K562 (cell line): ENCODE data around the gene DHTKD1. TPM values are rescaled to one million over a fixed set of nuclear protein-coding genes. Genes with fewer than 3 reads are reported as not detected.

ENCODE experiments used
- ATAC-seq: fragments of 200-7000 bp; cut with Tn5 transposase; 3 replicates; pipeline ENCODE4 v1.9.1; 2020; ENCODE audit warnings: moderate library complexity
- BruUV-seq: library from RNA; stranded (reverse); fragments of 400-500 nt; replicated peaks from 2 replicates; lab custom pipeline; 2021; lab: Mats Ljungman, UMichigan
- CTCF ChIA-PET: fragments of 300-600 bp; formaldehyde crosslinking; extraction: SDS; loops from one replicate; lab custom pipeline; 2021; ENCODE audit warnings: low intra/inter-chr PET ratio; lab: Yijun Ruan, JAX
- POLR2A ChIA-PET: fragments of 300-600, 350-650 bp; sonication (Branson Sonifier 250); formaldehyde crosslinking; extraction: SDS; loops from one replicate; lab custom pipeline; 2021; ENCODE audit warnings: antibody characterized with exemption, inconsistent platforms; lab: Yijun Ruan, JAX
- DNase-seq, 4 experiments: peaks; one replicate each; pipeline versions ENCODE4 v3.0.0 to v3.0.0-alpha.2; 2011 to 2018; ENCODE audit warnings: low spot score in 3 of 4, mixed read lengths in 3 of 4; ENCODE audit errors: extremely low read depth in 1 of 4
- FAIRE-seq: peaks from 2 replicates; lab custom pipeline; 2011; peaks lifted over from hg19 to GRCh38; lab: Jason Lieb, UNC
- H2AFZ ChIP-seq: 2 replicates; pipeline ENCODE4 v1.6.0; 2011; ENCODE audit warnings: low read depth, low read length, control low read depth, inconsistent platforms
- H3K27ac ChIP-seq: fragments of 200-600 bp; 3 replicates; pipeline ENCODE4 v1.8.0; 2011; ENCODE audit warnings: low read depth, mild to moderate bottlenecking, control low read depth, inconsistent platforms, low read length, moderate library complexity, mixed read lengths; ENCODE audit errors: extremely low read depth
- H3K27me3 ChIP-seq, 2 experiments: fragments of 300-600 bp in 1 of 2; 2 replicates in 1 of 2; 3 replicates in 1 of 2; pipeline versions ENCODE4 v1.6.0 to v1.8.0; 2011; ENCODE audit warnings: inconsistent platforms in 2 of 2, low read length in 2 of 2, mild to moderate bottlenecking in 1 of 2, mixed read lengths in 1 of 2, moderate library complexity in 1 of 2; ENCODE audit not compliant: control insufficient read depth in 2 of 2, insufficient read depth in 2 of 2
- H3K36me3 ChIP-seq: fragments of 300-600 bp; 3 replicates; pipeline ENCODE4 v1.8.0; 2011; ENCODE audit warnings: mild to moderate bottlenecking, low read length, inconsistent platforms; ENCODE audit not compliant: control insufficient read depth, insufficient read depth
- H3K4me1 ChIP-seq, 2 experiments: fragments of 200-600 bp in 1 of 2; replicated peaks in 1 of 2; 2 replicates in 1 of 2; 3 replicates in 1 of 2; pipeline versions ENCODE4 v1.5.1 to v1.8.0; 2011; ENCODE audit warnings: inconsistent platforms in 2 of 2, low read length in 2 of 2, mild to moderate bottlenecking in 1 of 2, mixed read lengths in 1 of 2, moderate library complexity in 1 of 2; ENCODE audit not compliant: control insufficient read depth in 2 of 2, insufficient read depth in 2 of 2
- H3K4me2 ChIP-seq: 2 replicates; pipeline ENCODE4 v1.6.1; 2011; ENCODE audit warnings: low read length, control low read depth, inconsistent platforms, mixed read lengths; ENCODE audit not compliant: insufficient read depth
- H3K4me3 ChIP-seq: fragments of 200-600 bp; sonication (generic), shearing (Covaris generic); 2 replicates; pipeline ENCODE4 v1.5.1; 2016; ENCODE audit warnings: control low read depth, inconsistent platforms
- H3K79me2 ChIP-seq: fragments of 200-600 bp; 3 replicates; pipeline ENCODE4 v1.8.0; 2011; ENCODE audit warnings: low read length, inconsistent platforms; ENCODE audit not compliant: control insufficient read depth, insufficient read depth
- H3K9ac ChIP-seq, 2 experiments: 2 replicates each; pipeline versions ENCODE4 v1.6.0 to v1.6.1; 2011; ENCODE audit warnings: low read depth in 2 of 2, low read length in 2 of 2, control low read depth in 1 of 2, inconsistent platforms in 1 of 2, mild to moderate bottlenecking in 1 of 2, mixed read lengths in 1 of 2; ENCODE audit not compliant: insufficient read depth in 1 of 2
- H3K9me1 ChIP-seq: one replicate; pipeline ENCODE4 v1.6.0; 2011; ENCODE audit warnings: inconsistent platforms, mild to moderate bottlenecking, low read length, moderate library complexity; ENCODE audit not compliant: control insufficient read depth, insufficient read depth
- H3K9me3 ChIP-seq: replicated peaks from 2 replicates; pipeline ENCODE4 v1.5.1; 2011; ENCODE audit warnings: low read depth, low read length, inconsistent platforms; ENCODE audit not compliant: control insufficient read depth, insufficient read depth
- H4K20me1 ChIP-seq: replicated peaks from 2 replicates; pipeline ENCODE4 v1.6.1; 2011; ENCODE audit warnings: low read length, inconsistent platforms, mixed read lengths; ENCODE audit not compliant: control insufficient read depth, insufficient read depth
- CBX5 ChIP-seq: IDR thresholded peaks from 2 replicates; pipeline ENCODE4 v1.6.1; 2014; ENCODE audit warnings: low read depth, borderline replicate concordance
- CEBPG ChIP-seq, 3 experiments: fragments of 200-800 bp in 1 of 3; sonication (Bioruptor generic) in 1 of 3; sonication (generic) in 1 of 3; formaldehyde crosslinking in 1 of 3; IDR thresholded peaks in 2 of 3; conservative IDR thresholded peaks in 1 of 3; 2 replicates each; pipeline versions ENCODE4 v1.6.1 to v1.8.0; 2016 to 2022; ENCODE audit warnings: missing compliant biosample characterization in 2 of 3, missing genetic modification characterization in 2 of 3, mild to moderate bottlenecking in 1 of 3, missing genetic modification reagents in 1 of 3
- CREB3 ChIP-seq: fragments of 450-650 bp; conservative IDR thresholded peaks from 2 replicates; pipeline ENCODE4 v1.6.1; 2016; ENCODE audit warnings: missing genetic modification characterization, low read depth, mild to moderate bottlenecking, missing compliant biosample characterization, moderate library complexity
- KAT7 ChIP-seq: sonication (generic); formaldehyde crosslinking; IDR thresholded peaks from 2 replicates; pipeline ENCODE4 v1.8.0; 2022; ENCODE audit warnings: missing genetic modification reagents, mild to moderate bottlenecking, borderline replicate concordance
- MCM7 ChIP-seq, 2 experiments: fragments of 450-650 bp; IDR thresholded peaks; 2 replicates each; pipeline ENCODE4 v1.6.1; 2016 to 2018
- NR3C1 ChIP-seq: sonication (generic); formaldehyde crosslinking; IDR thresholded peaks from 2 replicates; pipeline ENCODE4 v1.8.1; 2022; ENCODE audit warnings: missing genetic modification reagents
- PCBP1 ChIP-seq: fragments of 200-400 bp; formaldehyde crosslinking; IDR thresholded peaks from 2 replicates; pipeline ENCODE4 v1.6.1; 2018; ENCODE audit warnings: mild to moderate bottlenecking, low read depth, low read length; ENCODE audit not compliant: poor library complexity, severe bottlenecking
- RBBP5 ChIP-seq: fragments of 200-600 bp; sonication (generic); IDR thresholded peaks from 2 replicates; pipeline ENCODE4 v1.6.1; 2012; ENCODE audit warnings: borderline replicate concordance, mild to moderate bottlenecking, low read length, control low read depth, inconsistent platforms; ENCODE audit not compliant: insufficient read depth, poor library complexity, severe bottlenecking
- ZNF609 ChIP-seq: sonication (generic); formaldehyde crosslinking; IDR thresholded peaks from 2 replicates; pipeline ENCODE4 v1.8.1; 2023; ENCODE audit warnings: missing genetic modification reagents, mild to moderate bottlenecking, borderline replicate concordance
- WGBS: fragments of 100-300 bp; shearing (Covaris generic); methylation state at CpG from one replicate; pipeline ENCODE4 v1.1.6; 2016; ENCODE audit warnings: low coverage, mixed read lengths; ENCODE audit not compliant: insufficient coverage; ENCODE audit errors: missing lambda C conversion rate; 5-methylcytosine and 5-hydroxymethylcytosine counted together
- in situ Hi-C: fragments of 300-500 bp; cut with MboI; formaldehyde crosslinking; loops from 4 replicates; pipeline ENCODE4 v1.15.0; 2018; ENCODE audit warnings: inconsistent platforms, mixed read lengths
- intact Hi-C: fragments of 100-400 bp; cut with micrococcal nuclease; formaldehyde crosslinking; loops from 2 replicates; pipeline ENCODE4 v1.14.2; 2022
- polyA plus RNA-seq, 8 experiments: library from polyadenylated mRNA; depleted of rRNA in 4 of 8; stranded (reverse) in 5 of 8; unstranded in 3 of 8; fragments of >200 nt; fragmentation: Nextera tagmentation in 2 of 8; fragmentation: Illumina TruSeq in 1 of 8; extraction: Ambion mirVana in 2 of 8; extraction: Trizol in 1 of 8; gene quantifications; 2 replicates each; pipeline versions ENCODE4 v1.2.1 to v1.2.3, GENCODE V29; 2011 to 2014; ENCODE audit warnings: inconsistent platforms in 1 of 8, missing spikeins in 1 of 8
- total RNA-seq, 7 experiments: library from RNA; depleted of rRNA in 6 of 7; stranded (reverse); fragments of >200 nt in 6 of 7; fragmentation: Illumina TruSeq in 2 of 7; extraction: Trizol in 2 of 7; gene quantifications; 2 replicates each; pipeline versions ENCODE4 v1.2.1 to v1.2.3, GENCODE V29; 2011 to 2021; ENCODE audit warnings: low replicate concordance in 1 of 7
- TF ChIP-seq, protein P1 (sequence below): fragments of 450-650 bp; formaldehyde crosslinking; IDR thresholded peaks from 2 replicates; pipeline ENCODE4 v1.4.0; 2020; ENCODE audit warnings: mild to moderate bottlenecking, moderate library complexity

Gene DHTKD1
- total and polyA plus RNA-seq, 9 of the 15 experiments (the other 6 are each of a cell fraction or from before 2014, with no cell fraction given) = 3.1 to 19.7 (median 6.8) TPM

DNA sequence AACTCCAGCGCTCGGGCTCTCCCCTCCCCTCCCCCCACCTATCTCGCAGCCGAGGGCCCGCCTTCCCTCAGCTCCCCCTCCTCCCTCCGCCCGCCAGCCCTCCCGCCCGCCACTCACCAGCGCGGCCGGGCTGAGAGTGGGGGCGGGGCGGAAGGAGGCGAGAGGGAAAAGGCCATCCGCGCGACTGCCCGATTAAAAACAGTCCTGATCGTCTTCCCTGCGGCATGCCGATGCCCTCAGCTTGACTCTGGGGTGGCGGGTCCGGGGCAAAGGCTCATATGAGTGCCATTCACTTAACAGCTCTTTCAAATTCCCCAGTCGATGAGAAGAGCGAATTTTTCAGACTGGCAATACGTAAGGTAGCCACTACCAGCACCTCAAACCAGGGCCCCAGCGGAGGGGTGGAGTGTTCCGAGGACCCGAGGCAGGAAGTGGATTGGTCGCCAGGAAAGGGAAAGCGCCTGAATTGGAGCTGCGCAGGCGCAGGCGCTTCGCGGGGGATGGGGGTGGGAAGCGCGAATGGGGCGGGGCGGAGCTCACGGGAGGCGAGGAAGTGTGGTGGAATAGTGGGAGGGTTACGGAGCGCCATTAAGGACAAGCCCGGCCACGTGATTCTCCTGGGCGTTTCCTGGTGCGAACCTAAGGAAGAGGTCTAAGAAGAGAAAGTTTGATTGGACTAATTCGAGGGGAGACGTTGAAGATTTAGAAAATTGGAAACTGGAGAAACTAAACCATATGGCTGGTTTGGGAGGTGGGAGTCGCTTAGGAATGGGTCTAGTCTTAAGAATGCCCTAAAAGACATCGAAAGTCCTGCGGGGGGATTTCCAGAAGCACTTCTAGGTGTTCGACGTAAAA is 25.7 kb upstream of the DHTKD1 start, which contains the start of gene UPF2:
TSS of gene UPF2 (minus strand) at position 13 of the 855 bp plus-strand sequence. CDS start 7,386 bp downstream, outside the sequence.
- H3K27ac ChIP-seq = peak within 1 kb of the TSS; percentile 100
- POLR2A ChIA-PET = interaction anchor here (0.6 to 3.5 kb wide), 11 partner anchors 10 to 1256 kb away, joined by 3 to 20 read pairs (median 5); no protein-coding TSS in a partner anchor
- peak within 1 kb of the TSS; percentile 99 for H2AFZ ChIP-seq
- H3K4me1 ChIP-seq = peaks cover 5 to 11% of the 10 kb centered on the region in 2 experiments; a peak in 4 of 5 replicates
- peaks cover 45% of the 10 kb centered on the region for H3K79me2 ChIP-seq
- H3K9ac ChIP-seq = peak within 1 kb of the TSS; percentile 99
- WGBS = 9% methylated on average over 38 of the region's 56 CpGs
- no TSS peak for BruUV-seq
- H3K27me3 ChIP-seq = no peaks in the 10 kb centered on the region
- H3K9me3 ChIP-seq = peaks cover 4% of the 10 kb centered on the region; the same call in 1 of the 2 replicates
- peak within 1 kb of the TSS; percentile 89 for H3K4me2 ChIP-seq
- CTCF ChIA-PET = no interaction called here
- peak within 1 kb of the TSS; percentile 100 for H3K4me3 ChIP-seq
- in situ Hi-C loops = no loop called here
- FAIRE-seq (peak; percentile 96), DNase-seq (peak; percentile 99), ATAC-seq (peak; percentile 90)
- no peaks in the 10 kb centered on the region for H3K9me1 ChIP-seq
- intact Hi-C loops = loop anchor here (2.0 to 10.0 kb wide), 3 partner anchors 26 to 152 kb away; partner anchors contain the start of genes CDC123, DHTKD1 and NUDT5
- peaks cover 5% of the 10 kb centered on the region; the same call in 2 of the 3 replicates for H3K36me3 ChIP-seq
- no peaks in the 10 kb centered on the region for H4K20me1 ChIP-seq
- TF ChIP-seq RBBP5 = no peak
- TF ChIP-seq MCM7 (IDR thresholded peaks at IDR 0.05) = no peak
- TF ChIP-seq CBX5 = no peak
- no peak for TF ChIP-seq NR3C1 (CRISPR knock-in tag)
- TF ChIP-seq, protein P1, sequence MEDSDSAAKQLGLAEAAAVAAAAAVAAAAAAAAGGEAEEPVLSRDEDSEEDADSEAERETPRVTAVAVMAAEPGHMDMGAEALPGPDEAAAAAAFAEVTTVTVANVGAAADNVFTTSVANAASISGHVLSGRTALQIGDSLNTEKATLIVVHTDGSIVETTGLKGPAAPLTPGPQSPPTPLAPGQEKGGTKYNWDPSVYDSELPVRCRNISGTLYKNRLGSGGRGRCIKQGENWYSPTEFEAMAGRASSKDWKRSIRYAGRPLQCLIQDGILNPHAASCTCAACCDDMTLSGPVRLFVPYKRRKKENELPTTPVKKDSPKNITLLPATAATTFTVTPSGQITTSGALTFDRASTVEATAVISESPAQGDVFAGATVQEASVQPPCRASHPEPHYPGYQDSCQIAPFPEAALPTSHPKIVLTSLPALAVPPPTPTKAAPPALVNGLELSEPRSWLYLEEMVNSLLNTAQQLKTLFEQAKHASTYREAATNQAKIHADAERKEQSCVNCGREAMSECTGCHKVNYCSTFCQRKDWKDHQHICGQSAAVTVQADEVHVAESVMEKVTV (CRISPR knock-in tag) = 0 out of 2 replicates have a peak, but pooled peaks have one; percentile 12
- no peak for TF ChIP-seq PCBP1
- no peak for TF ChIP-seq ZNF609 (CRISPR knock-in tag)
- no peak for TF ChIP-seq KAT7
- TF ChIP-seq CEBPG (CRISPR knock-in tag; IDR thresholded peaks at IDR 0.05) = no peak
- no peak for TF ChIP-seq CEBPG (tag; conservative IDR thresholded peaks at IDR 0.05 in 1 of 2, IDR thresholded peaks at IDR 0.05 in 1 of 2)
- TF ChIP-seq CREB3 = no peak
